Measurements from ENCODE around the gene MINDY3. TPM values are rescaled to one million over a fixed set of nuclear protein-coding genes. Genes with fewer than 3 reads are reported as not detected.
A peak's percentile ranks its signal among the peaks of the same experiment; 100 is the strongest.

The MINDY3 gene
- total and polyA plus RNA-seq, 2 donors from 2014 or later = 22.2 to 31.5 TPM

- H3K27ac ChIP-seq (ENCODE audit: low read depth in 2 of 2, low read length in 2 of 2) = no peak overlapping the region
- no peak for FAIRE-seq
- H3K36me3 ChIP-seq (ENCODE audit: control insufficient read depth in 2 of 3, insufficient read depth in 3 of 3, low read length in 3 of 3) = peaks cover 0 to 3% (median 0%) of the 10 kb centered on the region in 3 donors
- TF ChIP-seq CTCF (IDR thresholded peaks at IDR 0.05; ENCODE audit: borderline replicate concordance, extremely low read depth, insufficient read depth) = no peak
- intact Hi-C loops (cut with DNase I) = no loop called here
- DNase-seq = no peak
- no peak overlapping the region for H3K9ac ChIP-seq (ENCODE audit: low read length in 3 of 3)
- no peak overlapping the region for H3K4me3 ChIP-seq (ENCODE audit: low read length in 3 of 3)
- H3K27me3 ChIP-seq (ENCODE audit: control insufficient read depth, insufficient read depth, low read length) = no peaks in the 10 kb centered on the region
- peaks cover 0 to 1% (median 0%) of the 10 kb centered on the region in 3 donors for H3K9me3 ChIP-seq (ENCODE audit: control insufficient read depth in 2 of 3, insufficient read depth in 1 of 3, low read length in 3 of 3)
- peaks cover 0 to 2% (median 0%) of the 10 kb centered on the region in 3 donors for H3K4me1 ChIP-seq (ENCODE audit: control insufficient read depth in 2 of 3, insufficient read depth in 2 of 3, low read depth in 1 of 3, low read length in 3 of 3)
Observed at GRCh38 chr10:15793664-15794063, 66.6 kb downstream of the MINDY3 start.

GRCh38 chr10:15792777-15793176 lies 67.5 kb downstream of the MINDY3 start:
- peaks cover 0 to 3% (median 1%) of the 10 kb centered on the region in 3 donors for H3K36me3 ChIP-seq (ENCODE audit: control insufficient read depth in 2 of 3, insufficient read depth in 3 of 3, low read length in 3 of 3)
- TF ChIP-seq CTCF (IDR thresholded peaks at IDR 0.05; ENCODE audit: borderline replicate concordance, extremely low read depth, insufficient read depth) = no peak
- FAIRE-seq = no peak
- no peaks in the 10 kb centered on the region for H3K27me3 ChIP-seq (ENCODE audit: control insufficient read depth, insufficient read depth, low read length)
- no peak overlapping the region for H3K27ac ChIP-seq (ENCODE audit: low read depth in 2 of 2, low read length in 2 of 2)
- H3K4me1 ChIP-seq (ENCODE audit: control insufficient read depth in 2 of 3, insufficient read depth in 2 of 3, low read depth in 1 of 3, low read length in 3 of 3) = peaks cover 0 to 2% (median 0%) of the 10 kb centered on the region in 3 donors
- H3K9ac ChIP-seq (ENCODE audit: low read length in 3 of 3) = no peak overlapping the region
- no peak for DNase-seq
- H3K4me3 ChIP-seq (ENCODE audit: low read length in 3 of 3) = no peak overlapping the region
- intact Hi-C loops (cut with DNase I) = no loop called here
- peaks cover 0 to 1% (median 0%) of the 10 kb centered on the region in 3 donors for H3K9me3 ChIP-seq (ENCODE audit: control insufficient read depth in 2 of 3, insufficient read depth in 1 of 3, low read length in 3 of 3)

GRCh38 chr10:15791816-15792524 lies 68.3 kb downstream of the MINDY3 start:
- Histone ChIP-seq H3K9ac (ENCODE audit: low read length in 3 of 3) (no peak overlapping the region), H3K4me3 (ENCODE audit: low read length in 3 of 3) (no peak overlapping the region), H3K36me3 (ENCODE audit: control insufficient read depth in 2 of 3, insufficient read depth in 3 of 3, low read length in 3 of 3) (peaks cover 0 to 8% (median 3%) of the 10 kb centered on the region in 3 donors), H3K9me3 (ENCODE audit: control insufficient read depth in 2 of 3, insufficient read depth in 1 of 3, low read length in 3 of 3) (peaks cover 0 to 1% (median 0%) of the 10 kb centered on the region in 3 donors), H3K4me1 (ENCODE audit: control insufficient read depth in 2 of 3, insufficient read depth in 2 of 3, low read depth in 1 of 3, low read length in 3 of 3) (peaks cover 0 to 2% (median 0%) of the 10 kb centered on the region in 3 donors), H3K27ac (ENCODE audit: low read depth in 2 of 2, low read length in 2 of 2) (no peak overlapping the region), H3K27me3 (ENCODE audit: control insufficient read depth, insufficient read depth, low read length) (no peaks in the 10 kb centered on the region)
- DNase-seq (peak in 1 of 5 donors; percentile 40), FAIRE-seq (no peak)
- intact Hi-C loops (cut with DNase I) = no loop called here
- no peak for TF ChIP-seq CTCF (IDR thresholded peaks at IDR 0.05; ENCODE audit: borderline replicate concordance, extremely low read depth, insufficient read depth)
